ENCODE data around the gene TMPRSS11D.

TMPRSS11D gene

GRCh38 chr4:67869580-67870190 lies 14.1 kb downstream of the TMPRSS11D start:
- no peak overlapping the region for H3K4me3 ChIP-seq (ENCODE audit: low read depth, low read length)
- H3K9me3 ChIP-seq (ENCODE audit: control insufficient read depth, insufficient read depth, low read length), result no peaks in the 10 kb centered on the region
- no peak overlapping the region for H3K27ac ChIP-seq (ENCODE audit: low read depth, low read length)
- H3K36me3 ChIP-seq (ENCODE audit: control insufficient read depth, insufficient read depth, low read length), result no peaks in the 10 kb centered on the region
- H3K4me1 ChIP-seq (ENCODE audit: control insufficient read depth, insufficient read depth, low read length), result no peaks in the 10 kb centered on the region
- H3K27me3 ChIP-seq (ENCODE audit: control insufficient read depth, insufficient read depth, low read length), result no peaks in the 10 kb centered on the region
- no peak overlapping the region for H3K9ac ChIP-seq (ENCODE audit: low read depth, low read length)

DNA sequence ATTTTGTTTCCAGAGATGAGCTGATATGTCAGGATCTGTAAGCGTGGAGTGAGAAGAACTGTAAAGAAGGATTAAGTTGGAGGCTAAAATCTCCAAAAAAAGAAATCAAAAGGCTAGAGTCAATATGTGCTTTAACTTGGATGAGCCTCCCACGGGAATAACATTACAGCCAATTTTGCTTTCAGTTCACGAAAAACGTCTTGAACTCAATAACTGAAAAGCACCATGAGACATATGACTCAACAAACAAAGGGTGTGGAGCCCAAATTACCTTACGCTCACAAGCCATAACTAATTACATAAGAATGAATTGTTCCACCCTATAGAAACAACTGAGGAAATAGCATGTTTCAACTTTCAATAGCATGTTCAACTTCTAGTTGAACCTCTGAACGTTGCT lies 22.3 kb downstream of the TMPRSS11D start:
- no peaks in the 10 kb centered on the region for H3K36me3 ChIP-seq (ENCODE audit: control insufficient read depth, insufficient read depth, low read length)
- H3K27ac ChIP-seq (ENCODE audit: low read depth, low read length), result no peak overlapping the region
- no peaks in the 10 kb centered on the region for H3K4me1 ChIP-seq (ENCODE audit: control insufficient read depth, insufficient read depth, low read length)
- no peaks in the 10 kb centered on the region for H3K27me3 ChIP-seq (ENCODE audit: control insufficient read depth, insufficient read depth, low read length)
- no peak overlapping the region for H3K4me3 ChIP-seq (ENCODE audit: low read depth, low read length)
- no peaks in the 10 kb centered on the region for H3K9me3 ChIP-seq (ENCODE audit: control insufficient read depth, insufficient read depth, low read length)
- H3K9ac ChIP-seq (ENCODE audit: low read depth, low read length), result no peak overlapping the region

DNA sequence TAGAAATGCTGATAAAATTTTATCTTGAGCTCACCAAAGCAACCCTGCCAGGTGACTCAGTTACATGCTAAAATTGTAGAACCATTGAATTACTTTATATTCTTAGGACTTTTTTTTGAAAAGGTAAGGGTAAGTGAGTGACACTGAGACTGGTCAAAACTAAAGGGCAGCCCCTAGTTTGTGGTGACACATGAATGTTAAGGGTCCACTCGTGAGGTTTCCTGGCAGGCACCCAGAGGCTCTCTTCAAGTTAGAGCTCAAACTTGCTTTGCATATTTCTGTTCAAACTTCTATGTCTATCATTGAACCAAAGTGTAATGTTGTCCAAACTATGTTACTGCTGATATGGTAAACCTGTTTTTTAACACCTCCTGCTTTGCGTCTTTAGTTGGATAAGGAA lies 30.5 kb downstream of the TMPRSS11D start:
- Histone ChIP-seq H3K27me3 (ENCODE audit: control insufficient read depth, insufficient read depth, low read length) (no peaks in the 10 kb centered on the region), H3K4me1 (ENCODE audit: control insufficient read depth, insufficient read depth, low read length) (no peaks in the 10 kb centered on the region), H3K4me3 (ENCODE audit: low read depth, low read length) (no peak overlapping the region), H3K36me3 (ENCODE audit: control insufficient read depth, insufficient read depth, low read length) (no peaks in the 10 kb centered on the region), H3K9ac (ENCODE audit: low read depth, low read length) (no peak overlapping the region), H3K27ac (ENCODE audit: low read depth, low read length) (no peak overlapping the region), H3K9me3 (ENCODE audit: control insufficient read depth, insufficient read depth, low read length) (no peaks in the 10 kb centered on the region)

- Histone ChIP-seq H3K27ac (ENCODE audit: low read depth, low read length) (no peak overlapping the region), H3K9ac (ENCODE audit: low read depth, low read length) (no peak overlapping the region), H3K4me3 (ENCODE audit: low read depth, low read length) (no peak overlapping the region), H3K36me3 (ENCODE audit: control insufficient read depth, insufficient read depth, low read length) (no peaks in the 10 kb centered on the region), H3K27me3 (ENCODE audit: control insufficient read depth, insufficient read depth, low read length) (no peaks in the 10 kb centered on the region), H3K4me1 (ENCODE audit: control insufficient read depth, insufficient read depth, low read length) (no peaks in the 10 kb centered on the region), H3K9me3 (ENCODE audit: control insufficient read depth, insufficient read depth, low read length) (no peaks in the 10 kb centered on the region)
Observed at GRCh38 chr4:67820903-67821302, 62.9 kb downstream of the TMPRSS11D start.

- no peak overlapping the region for H3K9ac ChIP-seq (ENCODE audit: low read depth, low read length)
- H3K4me3 ChIP-seq (ENCODE audit: low read depth, low read length), result no peak overlapping the region
- H3K36me3 ChIP-seq (ENCODE audit: control insufficient read depth, insufficient read depth, low read length), result no peaks in the 10 kb centered on the region
- H3K4me1 ChIP-seq (ENCODE audit: control insufficient read depth, insufficient read depth, low read length), result no peaks in the 10 kb centered on the region
- H3K27me3 ChIP-seq (ENCODE audit: control insufficient read depth, insufficient read depth, low read length), result no peaks in the 10 kb centered on the region
- H3K9me3 ChIP-seq (ENCODE audit: control insufficient read depth, insufficient read depth, low read length), result no peaks in the 10 kb centered on the region; the same call in 1 of the 2 replicates
- H3K27ac ChIP-seq (ENCODE audit: low read depth, low read length), result no peak overlapping the region
Observed at GRCh38 chr4:67810011-67810410, 73.8 kb downstream of the TMPRSS11D start.

DNA sequence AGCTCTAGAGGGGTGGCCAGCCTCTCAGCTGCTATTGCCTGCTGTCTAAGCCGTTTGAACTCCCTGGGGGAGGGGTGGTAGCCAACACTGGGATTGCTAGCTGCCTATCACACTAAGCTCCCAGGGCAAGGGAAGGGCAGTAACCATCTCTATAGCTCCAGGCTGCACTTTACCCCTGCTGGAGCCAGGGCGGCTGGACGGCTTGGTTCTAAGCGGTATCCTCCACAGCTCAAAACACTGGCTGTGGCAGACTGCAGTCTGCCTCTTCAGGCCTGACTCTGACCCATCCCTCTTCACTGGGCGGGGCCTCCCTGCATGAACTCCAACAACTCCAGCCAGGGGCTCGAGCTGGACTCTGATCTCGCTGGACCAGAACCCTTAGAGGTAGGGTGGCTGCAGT lies 74.3 kb downstream of the TMPRSS11D start:
- Histone ChIP-seq H3K9ac (ENCODE audit: low read depth, low read length) (no peak overlapping the region), H3K27me3 (ENCODE audit: control insufficient read depth, insufficient read depth, low read length) (no peaks in the 10 kb centered on the region), H3K36me3 (ENCODE audit: control insufficient read depth, insufficient read depth, low read length) (no peaks in the 10 kb centered on the region), H3K9me3 (ENCODE audit: control insufficient read depth, insufficient read depth, low read length) (no peaks in the 10 kb centered on the region; the same call in 1 of the 2 replicates), H3K4me1 (ENCODE audit: control insufficient read depth, insufficient read depth, low read length) (no peaks in the 10 kb centered on the region), H3K4me3 (ENCODE audit: low read depth, low read length) (no peak overlapping the region), H3K27ac (ENCODE audit: low read depth, low read length) (no peak overlapping the region)

- no peak overlapping the region for H3K4me3 ChIP-seq (ENCODE audit: low read depth, low read length)
- no peaks in the 10 kb centered on the region for H3K36me3 ChIP-seq (ENCODE audit: control insufficient read depth, insufficient read depth, low read length)
- H3K27me3 ChIP-seq (ENCODE audit: control insufficient read depth, insufficient read depth, low read length), result no peaks in the 10 kb centered on the region
- no peak overlapping the region for H3K27ac ChIP-seq (ENCODE audit: low read depth, low read length)
- no peaks in the 10 kb centered on the region for H3K4me1 ChIP-seq (ENCODE audit: control insufficient read depth, insufficient read depth, low read length)
- H3K9me3 ChIP-seq (ENCODE audit: control insufficient read depth, insufficient read depth, low read length), result no peaks in the 10 kb centered on the region
- H3K9ac ChIP-seq (ENCODE audit: low read depth, low read length), result no peak overlapping the region
Observed at GRCh38 chr4:67796810-67797209, 87.0 kb downstream of the TMPRSS11D start.

GRCh38 chr4:67790721-67791120 lies 93.1 kb downstream of the TMPRSS11D start:
- Histone ChIP-seq H3K36me3 (ENCODE audit: control insufficient read depth, insufficient read depth, low read length) (no peaks in the 10 kb centered on the region), H3K4me3 (ENCODE audit: low read depth, low read length) (no peak overlapping the region), H3K9ac (ENCODE audit: low read depth, low read length) (no peak overlapping the region), H3K9me3 (ENCODE audit: control insufficient read depth, insufficient read depth, low read length) (no peaks in the 10 kb centered on the region), H3K4me1 (ENCODE audit: control insufficient read depth, insufficient read depth, low read length) (no peaks in the 10 kb centered on the region), H3K27me3 (ENCODE audit: control insufficient read depth, insufficient read depth, low read length) (no peaks in the 10 kb centered on the region), H3K27ac (ENCODE audit: low read depth, low read length) (no peak overlapping the region)

DNA sequence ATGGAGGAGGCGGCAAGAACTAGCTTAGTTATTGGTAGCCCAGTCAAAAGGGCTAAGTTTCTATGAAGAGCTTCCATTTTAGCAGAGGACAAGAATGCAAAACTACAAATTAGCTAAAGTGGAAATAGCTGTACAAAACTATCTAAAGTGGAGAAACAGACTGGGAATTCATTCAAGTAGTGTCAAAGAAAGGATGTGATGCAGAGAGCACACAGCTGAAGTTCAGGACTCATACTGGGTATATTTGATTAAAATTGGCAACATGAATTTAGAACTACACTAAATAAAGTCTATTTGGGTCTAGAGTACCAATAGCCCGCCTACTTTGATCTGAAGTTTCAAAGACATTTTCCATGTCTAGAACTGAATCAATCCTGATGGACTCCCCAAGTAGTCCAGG lies 96.5 kb downstream of the TMPRSS11D start:
- H3K36me3 ChIP-seq (ENCODE audit: control insufficient read depth, insufficient read depth, low read length), result no peaks in the 10 kb centered on the region
- H3K9ac ChIP-seq (ENCODE audit: low read depth, low read length), result no peak overlapping the region
- H3K27ac ChIP-seq (ENCODE audit: low read depth, low read length), result no peak overlapping the region
- no peaks in the 10 kb centered on the region for H3K4me1 ChIP-seq (ENCODE audit: control insufficient read depth, insufficient read depth, low read length)
- H3K4me3 ChIP-seq (ENCODE audit: low read depth, low read length), result no peak overlapping the region
- H3K27me3 ChIP-seq (ENCODE audit: control insufficient read depth, insufficient read depth, low read length), result no peaks in the 10 kb centered on the region
- H3K9me3 ChIP-seq (ENCODE audit: control insufficient read depth, insufficient read depth, low read length), result no peaks in the 10 kb centered on the region

GRCh38 chr4:67785528-67785927 lies 98.3 kb downstream of the TMPRSS11D start:
- Histone ChIP-seq H3K9ac (ENCODE audit: low read depth, low read length) (no peak overlapping the region), H3K4me3 (ENCODE audit: low read depth, low read length) (no peak overlapping the region), H3K27ac (ENCODE audit: low read depth, low read length) (no peak overlapping the region), H3K27me3 (ENCODE audit: control insufficient read depth, insufficient read depth, low read length) (no peaks in the 10 kb centered on the region), H3K36me3 (ENCODE audit: control insufficient read depth, insufficient read depth, low read length) (no peaks in the 10 kb centered on the region), H3K4me1 (ENCODE audit: control insufficient read depth, insufficient read depth, low read length) (no peaks in the 10 kb centered on the region), H3K9me3 (ENCODE audit: control insufficient read depth, insufficient read depth, low read length) (no peaks in the 10 kb centered on the region)

- H3K9me3 ChIP-seq (ENCODE audit: control insufficient read depth, insufficient read depth, low read length), result no peaks in the 10 kb centered on the region
- 0 out of 2 replicates have a peak, but pooled peaks cover 4% of the 10 kb centered on the region for H3K4me1 ChIP-seq (ENCODE audit: control insufficient read depth, insufficient read depth, low read length)
- no peaks in the 10 kb centered on the region for H3K27me3 ChIP-seq (ENCODE audit: control insufficient read depth, insufficient read depth, low read length)
- no peak overlapping the region for H3K9ac ChIP-seq (ENCODE audit: low read depth, low read length)
- no peak overlapping the region for H3K4me3 ChIP-seq (ENCODE audit: low read depth, low read length)
- no peaks in the 10 kb centered on the region for H3K36me3 ChIP-seq (ENCODE audit: control insufficient read depth, insufficient read depth, low read length)
- H3K27ac ChIP-seq (ENCODE audit: low read depth, low read length), result no peak overlapping the region
Observed at GRCh38 chr4:67779631-67780030, 104.2 kb downstream of the TMPRSS11D start.
